Stomach (tissue), 9 donors: ENCODE measurements around the gene UBE2D4. TPM values are rescaled to one million over a fixed set of nuclear protein-coding genes. Genes with fewer than 3 reads are reported as not detected.

ENCODE experiments used
- DNase-seq, 2 donors: peaks; one replicate each; pipeline versions ENCODE4 v3.0.0 to v3.0.0-alpha.2; 2013 to 2019
- H3K27ac ChIP-seq, 5 donors: fragments of 200-600 bp in 4 of 5; sonication (generic) in 4 of 5; one replicate each; pipeline ENCODE4 v1.5.1; 2013 to 2019; ENCODE audit warnings: mild to moderate bottlenecking in 1 of 5, moderate library complexity in 1 of 5
- H3K27me3 ChIP-seq, 3 donors: fragments of 200-600 bp; sonication (generic); one replicate each; pipeline ENCODE4 v1.5.1; 2017 to 2019; ENCODE audit warnings: mixed run types in 1 of 3
- H3K36me3 ChIP-seq, 4 donors: fragments of 200-600 bp; sonication (generic); 1 replicate in 3 of 4; 2 replicates in 1 of 4; pipeline ENCODE4 v1.5.1; 2016 to 2019
- H3K4me1 ChIP-seq, 4 donors: fragments of 200-600 bp; sonication (generic); one replicate each; pipeline ENCODE4 v1.5.1; 2016 to 2019
- H3K4me3 ChIP-seq, 4 donors: fragments of 200-600 bp; sonication (generic) in 3 of 4; one replicate each; pipeline ENCODE4 v1.5.1; 2016 to 2019; ENCODE audit warnings: mild to moderate bottlenecking in 1 of 4
- H3K9me3 ChIP-seq, 4 donors: fragments of 200-600 bp; sonication (generic); one replicate each; pipeline ENCODE4 v1.5.1; 2016 to 2019
- EP300 ChIP-seq: sonication (generic); formaldehyde crosslinking; IDR thresholded peaks from one replicate; pipeline ENCODE4 v1.6.1; 2017; ENCODE audit warnings: antibody characterized with exemption
- POLR2A ChIP-seq, 4 donors: fragments of 450-650 bp; IDR thresholded peaks; one replicate each; pipeline ENCODE4 v1.6.1; 2016; ENCODE audit warnings: antibody characterized with exemption in 4 of 4, control low read depth in 2 of 4, mild to moderate bottlenecking in 1 of 4, moderate library complexity in 1 of 4
- POLR2AphosphoS5 ChIP-seq, 3 donors: sonication (generic); formaldehyde crosslinking; IDR thresholded peaks; one replicate each; pipeline ENCODE4 v1.6.1; 2016; ENCODE audit warnings: antibody characterized with exemption in 3 of 3
- WGBS, 5 donors: extraction: QIAGEN DNeasy Blood & Tissue Kit in 3 of 5; methylation state at CpG; one replicate each; pipeline versions ENCODE4 v1.1.5 to v1.1.7; 2013 to 2018; 5-methylcytosine and 5-hydroxymethylcytosine counted together
- intact Hi-C: fragments of 100-400 bp; cut with DNase I; formaldehyde crosslinking; loops from one replicate; pipeline ENCODE4 v1.15.1; 2023; ENCODE audit warnings: low total_unique reads
- polyA plus RNA-seq, 3 donors: library from polyadenylated mRNA; stranded (reverse); fragments of 200-250 nt; gene quantifications; one replicate each; pipeline ENCODE4 v1.2.3, GENCODE V29; 2013
- total RNA-seq, 5 donors: library from RNA; depleted of rRNA; stranded (reverse); fragments of >200 nt; gene quantifications; one replicate each; pipeline versions ENCODE4 v1.1.0 to v1.2.3, GENCODE V29; 2014 to 2016
- TF ChIP-seq, protein P1 (sequence below), 7 experiments: fragments of 450-650 bp in 4 of 7; fragments of 200-600 bp in 3 of 7; sonication (generic) in 3 of 7; IDR thresholded peaks; one replicate each; pipeline ENCODE4 v1.5.1; 2016 to 2019; ENCODE audit warnings: antibody characterized with exemption in 7 of 7, control low read depth in 2 of 7, mild to moderate bottlenecking in 1 of 7
- donor health status: healthy with polysubstance abuse.
- donor health status: Bipolar disorder and iron deficiency.
- donor health status: healthy.

Gene UBE2D4
- total and polyA plus RNA-seq, 8 donors: 0.58 to 51.8 (median 10.9) TPM; not detected in 1

DNA sequence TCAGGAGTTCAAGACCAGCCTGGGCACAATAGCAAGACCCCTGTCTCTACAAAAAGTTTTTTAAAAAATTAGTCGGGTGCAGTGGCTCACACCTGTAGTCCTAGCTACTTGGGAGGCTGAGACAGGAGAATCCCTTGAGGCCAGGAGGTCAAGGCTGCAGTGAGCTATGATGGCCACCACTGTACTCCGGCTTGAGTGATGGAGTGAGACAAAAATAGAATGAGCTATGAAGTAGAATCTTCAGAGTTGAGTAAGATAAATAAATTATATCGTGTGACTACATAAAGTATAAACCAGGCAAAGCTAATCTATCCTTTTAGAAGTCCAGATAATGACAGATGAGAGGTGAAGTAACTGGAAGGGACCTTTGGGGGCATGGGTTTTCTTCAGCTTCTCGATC lies 41.6 kb upstream of the UBE2D4 start:
- H3K27me3 ChIP-seq: no peaks in the 10 kb centered on the region
- no peaks in the 10 kb centered on the region for H3K9me3 ChIP-seq
- TF ChIP-seq, protein P1, sequence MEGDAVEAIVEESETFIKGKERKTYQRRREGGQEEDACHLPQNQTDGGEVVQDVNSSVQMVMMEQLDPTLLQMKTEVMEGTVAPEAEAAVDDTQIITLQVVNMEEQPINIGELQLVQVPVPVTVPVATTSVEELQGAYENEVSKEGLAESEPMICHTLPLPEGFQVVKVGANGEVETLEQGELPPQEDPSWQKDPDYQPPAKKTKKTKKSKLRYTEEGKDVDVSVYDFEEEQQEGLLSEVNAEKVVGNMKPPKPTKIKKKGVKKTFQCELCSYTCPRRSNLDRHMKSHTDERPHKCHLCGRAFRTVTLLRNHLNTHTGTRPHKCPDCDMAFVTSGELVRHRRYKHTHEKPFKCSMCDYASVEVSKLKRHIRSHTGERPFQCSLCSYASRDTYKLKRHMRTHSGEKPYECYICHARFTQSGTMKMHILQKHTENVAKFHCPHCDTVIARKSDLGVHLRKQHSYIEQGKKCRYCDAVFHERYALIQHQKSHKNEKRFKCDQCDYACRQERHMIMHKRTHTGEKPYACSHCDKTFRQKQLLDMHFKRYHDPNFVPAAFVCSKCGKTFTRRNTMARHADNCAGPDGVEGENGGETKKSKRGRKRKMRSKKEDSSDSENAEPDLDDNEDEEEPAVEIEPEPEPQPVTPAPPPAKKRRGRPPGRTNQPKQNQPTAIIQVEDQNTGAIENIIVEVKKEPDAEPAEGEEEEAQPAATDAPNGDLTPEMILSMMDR (IDR thresholded peaks at IDR 0.05): no peak
- TF ChIP-seq POLR2AphosphoS5 (IDR thresholded peaks at IDR 0.05) (no peak), POLR2A (IDR thresholded peaks at IDR 0.05) (no peak), EP300 (no peak)
- H3K4me1 ChIP-seq: peaks cover 0 to 16% (median 6%) of the 10 kb centered on the region in 4 donors
- no peak for DNase-seq
- H3K4me3 ChIP-seq: no peak overlapping the region
- 87 to 93% (median 92%) methylated on average over 4 of the region's 4 CpGs for WGBS, 5 donors
- H3K36me3 ChIP-seq: peaks cover 31 to 75% (median 67%) of the 10 kb centered on the region in 4 donors
- intact Hi-C loops: no loop called here
- H3K27ac ChIP-seq: no peak overlapping the region

DNA sequence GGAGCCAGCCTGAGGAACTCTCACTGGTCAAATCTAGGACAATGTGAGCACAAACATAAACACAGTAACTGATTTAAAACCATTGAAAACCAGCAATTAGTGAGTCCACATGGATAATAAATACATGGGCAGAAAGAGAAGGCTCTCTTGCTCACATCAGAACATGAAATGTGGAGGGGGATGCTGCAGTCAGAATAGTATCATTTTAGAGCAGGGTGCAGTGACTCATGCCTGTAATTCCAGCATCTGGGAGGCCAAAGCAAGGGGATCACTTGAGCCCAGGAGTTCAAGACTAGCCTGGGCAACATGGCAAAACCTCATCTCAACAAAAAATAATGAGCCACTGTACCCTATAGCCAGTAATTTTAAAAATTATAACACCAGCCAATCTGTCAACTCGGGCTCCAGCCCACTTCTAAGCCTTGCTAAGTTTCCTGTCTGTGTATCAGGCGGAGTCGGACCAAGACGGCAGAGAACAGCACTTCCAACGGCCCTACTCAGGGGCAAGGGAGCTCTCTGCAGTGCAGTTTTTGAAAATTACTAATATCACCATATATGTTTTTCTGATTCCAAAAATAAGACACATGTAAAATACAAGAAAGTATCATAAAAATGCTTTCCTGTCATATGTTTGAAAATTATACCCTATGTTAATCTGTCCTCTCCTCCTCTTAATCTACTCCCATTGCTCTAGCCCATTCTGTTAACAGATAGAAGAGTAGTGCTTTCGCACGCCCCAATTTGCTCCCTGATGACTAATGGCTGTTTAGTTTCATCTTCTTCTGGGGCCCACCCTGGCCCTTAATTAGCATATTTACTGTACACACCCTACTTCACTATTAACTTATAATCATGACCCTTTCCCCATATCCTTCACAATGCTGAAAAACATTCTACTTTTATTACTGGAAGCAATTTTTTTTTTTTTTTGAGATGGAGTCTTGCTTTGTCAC lies 37.0 kb upstream of the UBE2D4 start:
- Histone ChIP-seq H3K9me3 (no peaks in the 10 kb centered on the region), H3K27ac (no peak overlapping the region), H3K4me1 (peaks cover 11 to 61% (median 37%) of the 10 kb centered on the region in 4 donors), H3K27me3 (no peaks in the 10 kb centered on the region), H3K36me3 (peaks cover 12 to 30% (median 28%) of the 10 kb centered on the region in 4 donors), H3K4me3 (no peak overlapping the region)
- intact Hi-C loops: no loop called here
- 78 to 88% (median 84%) methylated on average over 7 of the region's 7 CpGs for WGBS, 5 donors
- TF ChIP-seq, protein P1 (IDR thresholded peaks at IDR 0.05): no peak
- TF ChIP-seq EP300: no peak
- no peak for TF ChIP-seq POLR2A (IDR thresholded peaks at IDR 0.05)
- TF ChIP-seq POLR2AphosphoS5 (IDR thresholded peaks at IDR 0.05): no peak
- no peak for DNase-seq

DNA sequence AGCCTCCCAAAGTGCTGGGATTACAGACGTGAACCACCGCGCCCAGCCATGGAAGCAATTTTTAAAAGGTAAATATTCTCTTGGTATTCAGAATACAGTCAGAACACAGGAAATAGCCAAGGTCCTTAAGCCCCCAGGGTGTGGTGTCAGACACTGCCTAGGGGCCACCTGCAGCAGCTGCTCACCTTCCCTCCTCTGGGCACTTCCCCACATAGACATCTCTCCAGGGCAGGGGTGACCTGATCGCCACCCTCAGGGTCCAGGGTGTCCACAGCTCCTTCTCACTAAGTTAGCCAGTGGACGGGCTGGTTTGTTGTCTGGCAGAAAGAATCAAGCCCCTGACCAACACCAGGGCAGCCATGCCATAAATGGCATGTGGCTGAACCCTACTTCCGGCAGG lies 35.8 kb upstream of the UBE2D4 start:
- intact Hi-C loops: no loop called here
- DNase-seq: no peak
- H3K27me3 ChIP-seq: no peaks in the 10 kb centered on the region
- H3K4me3 ChIP-seq: no peak overlapping the region
- H3K9me3 ChIP-seq: no peaks in the 10 kb centered on the region
- no peak overlapping the region for H3K27ac ChIP-seq
- H3K36me3 ChIP-seq: peaks cover 7 to 18% (median 16%) of the 10 kb centered on the region in 4 donors
- H3K4me1 ChIP-seq: peaks cover 11 to 68% (median 37%) of the 10 kb centered on the region in 4 donors
- no peak for TF ChIP-seq EP300
- no peak for TF ChIP-seq POLR2AphosphoS5 (IDR thresholded peaks at IDR 0.05)
- TF ChIP-seq POLR2A (IDR thresholded peaks at IDR 0.05): no peak
- TF ChIP-seq, protein P1 (IDR thresholded peaks at IDR 0.05): no peak
- 92 to 97% (median 95%) methylated on average over 6 of the region's 6 CpGs for WGBS, 5 donors

DNA sequence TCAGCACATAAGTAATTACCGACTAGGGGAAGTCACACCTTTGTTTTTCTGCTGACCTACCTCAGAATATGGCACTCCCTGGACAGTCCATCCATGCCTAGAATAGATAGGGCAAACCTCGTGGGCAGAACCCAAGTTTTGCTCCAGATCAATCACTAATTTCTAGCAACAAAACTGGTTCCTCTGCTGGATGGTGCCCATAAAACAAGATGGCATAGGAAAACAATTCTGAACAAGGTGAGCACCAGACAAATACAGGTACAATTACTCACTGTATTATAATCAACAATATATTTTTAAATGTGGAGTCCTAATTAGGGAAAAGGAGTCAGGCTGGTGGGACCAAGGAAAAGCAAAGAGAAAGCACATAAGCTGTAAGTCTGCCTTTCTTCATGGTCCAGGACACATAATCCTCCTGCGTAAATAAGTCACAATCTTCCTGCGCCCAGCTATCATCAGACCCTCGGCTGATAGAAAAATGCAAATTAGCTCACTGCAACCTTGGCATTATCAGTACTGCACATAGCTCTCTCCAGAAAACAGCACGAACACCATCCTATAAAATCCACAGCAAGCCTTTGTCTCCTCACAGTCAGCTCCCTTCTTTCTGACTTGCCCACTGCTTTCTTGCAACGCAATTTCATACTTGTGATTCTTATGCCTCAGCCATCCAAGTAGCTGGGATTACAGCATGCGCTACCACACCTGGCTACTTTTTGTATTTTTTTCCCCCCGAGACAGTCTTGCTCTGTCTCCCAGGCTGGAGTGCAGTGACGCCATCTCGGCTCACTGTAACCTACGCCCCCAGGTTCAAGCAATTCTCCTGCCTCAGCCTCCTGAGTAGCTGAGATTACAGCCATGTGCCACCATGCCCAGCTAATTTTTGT lies 34.9 kb upstream of the UBE2D4 start:
- Histone ChIP-seq H3K27me3 (no peaks in the 10 kb centered on the region), H3K27ac (peak overlapping the region in 1 of 5 donors; percentile 31), H3K4me3 (no peak overlapping the region), H3K9me3 (no peaks in the 10 kb centered on the region), H3K4me1 (peaks cover 11 to 71% (median 37%) of the 10 kb centered on the region in 4 donors), H3K36me3 (peaks cover 0 to 10% (median 9%) of the 10 kb centered on the region in 4 donors)
- TF ChIP-seq, protein P1 (IDR thresholded peaks at IDR 0.05): no peak
- TF ChIP-seq EP300 (no peak), POLR2A (IDR thresholded peaks at IDR 0.05) (no peak), POLR2AphosphoS5 (IDR thresholded peaks at IDR 0.05) (no peak)
- 69 to 82% (median 76%) methylated on average over 12 of the region's 12 CpGs for WGBS, 5 donors
- intact Hi-C loops: no loop called here
- no peak for DNase-seq
